IPS-15b (cell line): ENCODE data around the gene ADAMTS12.

Experiments
- H3K27me3 ChIP-seq: one replicate; pipeline ENCODE4 v1.6.1; 2013; ENCODE audit warnings: low read length; ENCODE audit not compliant: control insufficient read depth, insufficient read depth
- H3K36me3 ChIP-seq: one replicate; pipeline ENCODE4 v1.6.1; 2013; ENCODE audit warnings: low read length; ENCODE audit not compliant: control insufficient read depth, insufficient read depth
- H3K4me1 ChIP-seq: one replicate; pipeline ENCODE4 v1.6.1; 2013; ENCODE audit warnings: mild to moderate bottlenecking, low read length; ENCODE audit not compliant: control insufficient read depth, insufficient read depth
- H3K4me3 ChIP-seq: one replicate; pipeline ENCODE4 v1.5.1; 2013; ENCODE audit warnings: low read depth, low read length
- H3K9ac ChIP-seq: one replicate; pipeline ENCODE4 v1.6.1; 2013; ENCODE audit warnings: low read depth, mild to moderate bottlenecking, low read length
- H3K9me3 ChIP-seq: one replicate; pipeline ENCODE4 v1.6.1; 2013; ENCODE audit warnings: mild to moderate bottlenecking, low read length; ENCODE audit not compliant: control insufficient read depth, insufficient read depth

Gene ADAMTS12

GRCh38 chr5:33701251-33701650, 190.5 kb downstream of the ADAMTS12 start:
- Histone ChIP-seq H3K4me1 (peaks cover 4% of the 10 kb centered on the region), H3K9me3 (no peaks in the 10 kb centered on the region), H3K36me3 (no peaks in the 10 kb centered on the region), H3K27me3 (no peaks in the 10 kb centered on the region), H3K4me3 (no peak overlapping the region), H3K9ac (no peak overlapping the region)

- H3K9me3 ChIP-seq, result no peaks in the 10 kb centered on the region
- peaks cover 4% of the 10 kb centered on the region for H3K4me1 ChIP-seq
- H3K36me3 ChIP-seq, result no peaks in the 10 kb centered on the region
- H3K4me3 ChIP-seq, result no peak overlapping the region
- no peak overlapping the region for H3K9ac ChIP-seq
- no peaks in the 10 kb centered on the region for H3K27me3 ChIP-seq
Observed at GRCh38 chr5:33696411-33696810, 195.4 kb downstream of the ADAMTS12 start.

GRCh38 chr5:33692980-33693379, 198.8 kb downstream of the ADAMTS12 start:
- no peak overlapping the region for H3K4me3 ChIP-seq
- H3K9ac ChIP-seq, result no peak overlapping the region
- H3K4me1 ChIP-seq, result peaks cover 2% of the 10 kb centered on the region
- no peaks in the 10 kb centered on the region for H3K27me3 ChIP-seq
- H3K36me3 ChIP-seq, result no peaks in the 10 kb centered on the region
- no peaks in the 10 kb centered on the region for H3K9me3 ChIP-seq

GRCh38 chr5:33691856-33692255, 199.9 kb downstream of the ADAMTS12 start:
- Histone ChIP-seq H3K36me3 (no peaks in the 10 kb centered on the region), H3K9ac (no peak overlapping the region), H3K9me3 (no peaks in the 10 kb centered on the region), H3K4me1 (no peaks in the 10 kb centered on the region), H3K27me3 (no peaks in the 10 kb centered on the region), H3K4me3 (no peak overlapping the region)

GRCh38 chr5:33690374-33691135, 201.2 kb downstream of the ADAMTS12 start:
- H3K36me3 ChIP-seq, result no peaks in the 10 kb centered on the region
- H3K9ac ChIP-seq, result no peak overlapping the region
- H3K27me3 ChIP-seq, result no peaks in the 10 kb centered on the region
- no peaks in the 10 kb centered on the region for H3K9me3 ChIP-seq
- H3K4me1 ChIP-seq, result peaks cover 8% of the 10 kb centered on the region
- H3K4me3 ChIP-seq, result no peak overlapping the region

- H3K9ac ChIP-seq, result no peak overlapping the region
- no peak overlapping the region for H3K4me3 ChIP-seq
- H3K9me3 ChIP-seq, result no peaks in the 10 kb centered on the region
- H3K36me3 ChIP-seq, result no peaks in the 10 kb centered on the region
- no peaks in the 10 kb centered on the region for H3K27me3 ChIP-seq
- peaks cover 8% of the 10 kb centered on the region for H3K4me1 ChIP-seq
Observed at GRCh38 chr5:33688526-33688925, 203.3 kb downstream of the ADAMTS12 start.

- H3K4me1 ChIP-seq, result peaks cover 8% of the 10 kb centered on the region
- H3K27me3 ChIP-seq, result no peaks in the 10 kb centered on the region
- H3K36me3 ChIP-seq, result no peaks in the 10 kb centered on the region
- H3K9ac ChIP-seq, result no peak overlapping the region
- H3K4me3 ChIP-seq, result no peak overlapping the region
- H3K9me3 ChIP-seq, result no peaks in the 10 kb centered on the region
Observed at GRCh38 chr5:33688066-33688465, 203.7 kb downstream of the ADAMTS12 start.

- Histone ChIP-seq H3K4me1 (peaks cover 8% of the 10 kb centered on the region), H3K4me3 (no peak overlapping the region), H3K36me3 (no peaks in the 10 kb centered on the region), H3K27me3 (no peaks in the 10 kb centered on the region), H3K9me3 (no peaks in the 10 kb centered on the region), H3K9ac (peak overlapping the region; percentile 28)
Observed at GRCh38 chr5:33685873-33686755, 205.7 kb downstream of the ADAMTS12 start.

GRCh38 chr5:33684496-33685159, 207.2 kb downstream of the ADAMTS12 start:
- Histone ChIP-seq H3K27me3 (no peaks in the 10 kb centered on the region), H3K9ac (no peak overlapping the region), H3K36me3 (no peaks in the 10 kb centered on the region), H3K9me3 (no peaks in the 10 kb centered on the region), H3K4me3 (no peak overlapping the region), H3K4me1 (peaks cover 8% of the 10 kb centered on the region)

GRCh38 chr5:33679791-33680190, 212.0 kb downstream of the ADAMTS12 start:
- no peak overlapping the region for H3K4me3 ChIP-seq
- H3K36me3 ChIP-seq, result no peaks in the 10 kb centered on the region
- H3K9me3 ChIP-seq, result no peaks in the 10 kb centered on the region
- H3K27me3 ChIP-seq, result no peaks in the 10 kb centered on the region
- no peak overlapping the region for H3K9ac ChIP-seq
- H3K4me1 ChIP-seq, result no peaks in the 10 kb centered on the region

GRCh38 chr5:33675958-33676464, 215.8 kb downstream of the ADAMTS12 start:
- no peaks in the 10 kb centered on the region for H3K27me3 ChIP-seq
- H3K9ac ChIP-seq, result no peak overlapping the region
- H3K9me3 ChIP-seq, result no peaks in the 10 kb centered on the region
- no peaks in the 10 kb centered on the region for H3K4me1 ChIP-seq
- no peak overlapping the region for H3K4me3 ChIP-seq
- no peaks in the 10 kb centered on the region for H3K36me3 ChIP-seq
